Stimulated activated CD4-positive, alpha-beta T cell treated with anti-CD3 and anti-CD28 coated beads, Interleukin-4, amount 100 ng/mL, for 48 hours (primary cell): ENCODE measurements around the gene MYBPC3.
"Not testable (repeated sequence)": the region's sequence is repeated elsewhere in the genome, so short reads cannot be mapped to it uniquely, and the experiment has no call there.

Source experiments
- DNase-seq, 2 donors: peaks; one replicate each; pipeline ENCODE4 v3.0.0-alpha.2; 2020; ENCODE audit warnings: low read depth in 2 of 2

The MYBPC3 gene

GRCh38 chr11:47338396-47339241, 13.9 kb downstream of the MYBPC3 start:
- no peak for DNase-seq

GRCh38 chr11:47337229-47337924, 15.1 kb downstream of the MYBPC3 start:
- no peak for DNase-seq

GRCh38 chr11:47336595-47336994, 15.9 kb downstream of the MYBPC3 start:
- DNase-seq, result no peak

GRCh38 chr11:47335733-47336132, 16.8 kb downstream of the MYBPC3 start:
- no peak for DNase-seq

- not testable (repeated sequence) for DNase-seq
Observed at GRCh38 chr11:47334699-47335411, 17.6 kb downstream of the MYBPC3 start.

GRCh38 chr11:47333886-47334443, 18.5 kb downstream of the MYBPC3 start:
- DNase-seq, result no peak

- DNase-seq, result no peak
Observed at GRCh38 chr11:47333526-47333845, 19.0 kb downstream of the MYBPC3 start.

GRCh38 chr11:47332791-47333525, 19.5 kb downstream of the MYBPC3 start:
- DNase-seq, result no peak

GRCh38 chr11:47332303-47332711, 20.2 kb downstream of the MYBPC3 start:
- DNase-seq, result no peak

- no peak for DNase-seq
Observed at GRCh38 chr11:47331454-47332302, 20.8 kb downstream of the MYBPC3 start.

GRCh38 chr11:47329987-47330931, 22.2 kb downstream of the MYBPC3 start:
- no peak for DNase-seq

GRCh38 chr11:47329431-47329986, 23.0 kb downstream of the MYBPC3 start:
- no peak for DNase-seq

- no peak for DNase-seq
Observed at GRCh38 chr11:47328449-47329390, 23.8 kb downstream of the MYBPC3 start.

GRCh38 chr11:47327949-47328348, 24.6 kb downstream of the MYBPC3 start:
- DNase-seq, result no peak

GRCh38 chr11:47327025-47327424, 25.5 kb downstream of the MYBPC3 start:
- DNase-seq, result no peak

- no peak for DNase-seq
Observed at GRCh38 chr11:47326198-47326597, 26.3 kb downstream of the MYBPC3 start.

- no peak for DNase-seq
Observed at GRCh38 chr11:47325271-47326041, 27.0 kb downstream of the MYBPC3 start.
